Neural cell (in vitro differentiated cells): Measurements from ENCODE around the gene NUDCD3. TPM values are rescaled to one million over a fixed set of nuclear protein-coding genes. Genes with fewer than 3 reads are reported as not detected.

Experiments
- H2AFZ ChIP-seq: fragments of 200-600, 300-800 bp; sonication (generic), shearing (Covaris generic); 2 replicates; pipeline ENCODE4 v1.6.0; 2014; ENCODE audit warnings: low read depth, mild to moderate bottlenecking, antibody characterized with exemption, low read length, moderate library complexity
- H3F3A ChIP-seq: fragments of 200-600 bp; shearing (Covaris generic); 2 replicates; pipeline ENCODE4 v1.6.1; 2016; ENCODE audit warnings: mild to moderate bottlenecking, moderate library complexity, mixed read lengths, antibody characterized with exemption, low read length; ENCODE audit not compliant: insufficient read depth, poor library complexity, severe bottlenecking
- H3K27ac ChIP-seq: fragments of 200-600, 300-800 bp; sonication (generic), shearing (Covaris generic); 2 replicates; pipeline ENCODE4 v1.5.1; 2014; ENCODE audit warnings: mild to moderate bottlenecking, low read length, moderate library complexity
- H3K27me3 ChIP-seq: fragments of 300-800, 200-600 bp; sonication (generic), shearing (Covaris generic); 2 replicates; pipeline ENCODE4 v1.6.0; 2014; ENCODE audit warnings: mild to moderate bottlenecking, low read depth, low read length, moderate library complexity; ENCODE audit not compliant: insufficient read depth
- H3K36me3 ChIP-seq: fragments of 300-800, 200-600 bp; sonication (generic), shearing (Covaris generic); 2 replicates; pipeline ENCODE4 v1.5.1; 2014; ENCODE audit warnings: mild to moderate bottlenecking, antibody characterized with exemption, low read length, moderate library complexity; ENCODE audit not compliant: insufficient read depth
- H3K4me2 ChIP-seq: fragments of 300-800, 200-600 bp; sonication (generic), shearing (Covaris generic); 2 replicates; pipeline ENCODE4 v1.6.0; 2014; ENCODE audit warnings: mild to moderate bottlenecking, low read length
- H3K4me3 ChIP-seq: fragments of 300-800, 200-600 bp; sonication (generic), shearing (Covaris generic); 2 replicates; pipeline ENCODE4 v1.5.1; 2014; ENCODE audit warnings: mild to moderate bottlenecking, low read length, moderate library complexity
- H3K79me2 ChIP-seq: fragments of 200-600 bp; shearing (Covaris generic); replicated peaks from 2 replicates; pipeline ENCODE4 v1.6.0; 2014; ENCODE audit warnings: mild to moderate bottlenecking, low read length, moderate library complexity; ENCODE audit not compliant: insufficient read depth
- H3K9ac ChIP-seq: fragments of 300-800, 200-600 bp; sonication (generic), shearing (Covaris generic); 2 replicates; pipeline ENCODE4 v1.6.1; 2016; ENCODE audit warnings: mild to moderate bottlenecking, low read length, mixed read lengths
- H3K9me2 ChIP-seq: fragments of 200-600 bp; shearing (Covaris generic); 2 replicates; pipeline ENCODE4 v1.6.1; 2016; ENCODE audit warnings: mild to moderate bottlenecking, low read length, mixed read lengths; ENCODE audit not compliant: insufficient read depth
- H3K9me3 ChIP-seq: fragments of 200-600, 300-800 bp; sonication (generic), shearing (Covaris generic); 2 replicates; pipeline ENCODE4 v1.6.1; 2016; ENCODE audit warnings: mild to moderate bottlenecking, mixed run types, low read length, moderate library complexity, mixed read lengths
- H4K20me1 ChIP-seq: fragments of 200-600 bp; shearing (Covaris generic); 2 replicates; pipeline ENCODE4 v1.6.1; 2016; ENCODE audit warnings: mild to moderate bottlenecking, mixed run types; ENCODE audit not compliant: insufficient read depth
- CTCF ChIP-seq: fragments of 450-650 bp; IDR thresholded peaks from 2 replicates; pipeline ENCODE4 v1.5.1; 2014; ENCODE audit warnings: antibody characterized with exemption, mild to moderate bottlenecking, moderate library complexity; ENCODE audit not compliant: poor library complexity, severe bottlenecking
- EP300 ChIP-seq: fragments of 450-650 bp; conservative IDR thresholded peaks from 2 replicates; pipeline ENCODE4 v1.6.1; 2014; ENCODE audit warnings: antibody characterized with exemption, mild to moderate bottlenecking, moderate library complexity; ENCODE audit not compliant: poor library complexity, severe bottlenecking
- EZH2 ChIP-seq: fragments of 200-600, 300-800 bp; shearing (Covaris generic), sonication (generic); IDR thresholded peaks from 2 replicates; pipeline ENCODE4 v1.6.1; 2014; ENCODE audit warnings: antibody characterized with exemption, low read length, borderline replicate concordance, mild to moderate bottlenecking; ENCODE audit not compliant: insufficient read depth, poor library complexity, severe bottlenecking
- MXI1 ChIP-seq: fragments of 450-650 bp; conservative IDR thresholded peaks from 2 replicates; pipeline ENCODE4 v1.6.1; 2014; ENCODE audit warnings: antibody characterized with exemption, mild to moderate bottlenecking; ENCODE audit not compliant: poor library complexity, severe bottlenecking
- POLR2AphosphoS5 ChIP-seq: IDR thresholded peaks from 2 replicates; pipeline ENCODE4 v1.6.1; 2012
- RAD21 ChIP-seq: fragments of 450-650 bp; conservative IDR thresholded peaks from 2 replicates; pipeline ENCODE4 v1.6.1; 2014; ENCODE audit warnings: antibody characterized with exemption, mild to moderate bottlenecking, moderate library complexity
- REST ChIP-seq: IDR thresholded peaks from 2 replicates; pipeline ENCODE4 v1.6.1; 2012; ENCODE audit warnings: borderline replicate concordance
- SMC3 ChIP-seq: fragments of 450-650 bp; conservative IDR thresholded peaks from 2 replicates; pipeline ENCODE4 v1.6.1; 2014; ENCODE audit warnings: antibody characterized with exemption, mild to moderate bottlenecking, moderate library complexity; ENCODE audit not compliant: poor library complexity
- TAF1 ChIP-seq: IDR thresholded peaks from 2 replicates; pipeline ENCODE4 v1.6.1; 2012; ENCODE audit warnings: low read depth
- polyA plus RNA-seq: library from polyadenylated mRNA; depleted of rRNA; stranded (reverse); fragments of >200 nt; gene quantifications from 2 replicates; pipeline ENCODE4 v1.2.3, GENCODE V29; 2014

Gene NUDCD3
- polyA plus RNA-seq, 1 donor from 2014 or later, result 69.9 TPM

GRCh38 chr7:44416941-44417340 is 73.5 kb downstream of the NUDCD3 start:
- Histone ChIP-seq H3K79me2 (no peaks in the 10 kb centered on the region), H2AFZ (no peak overlapping the region), H4K20me1 (no peaks in the 10 kb centered on the region), H3K27me3 (no peaks in the 10 kb centered on the region), H3K4me3 (no peak overlapping the region), H3F3A (no peaks in the 10 kb centered on the region), H3K9ac (no peak overlapping the region), H3K36me3 (no peaks in the 10 kb centered on the region), H3K27ac (no peak overlapping the region), H3K4me2 (no peak overlapping the region), H3K9me3 (no peaks in the 10 kb centered on the region), H3K9me2 (no peaks in the 10 kb centered on the region)
- TF ChIP-seq EZH2, result no peak
- TF ChIP-seq CTCF, result no peak
- no peak for TF ChIP-seq TAF1
- TF ChIP-seq EP300, result no peak

- H4K20me1 ChIP-seq, result no peaks in the 10 kb centered on the region
These were observed 74.9 kb downstream of the NUDCD3 start for GRCh38 chr7:44415510-44415909.

More at GRCh38 chr7:44415510-44415909, 74.9 kb downstream of the NUDCD3 start:
- Histone ChIP-seq H3K79me2 (no peaks in the 10 kb centered on the region), H3K4me3 (no peak overlapping the region), H3K36me3 (no peaks in the 10 kb centered on the region), H3K9me2 (no peaks in the 10 kb centered on the region), H3F3A (no peaks in the 10 kb centered on the region), H3K9me3 (no peaks in the 10 kb centered on the region), H3K27me3 (no peaks in the 10 kb centered on the region), H2AFZ (no peak overlapping the region), H3K27ac (no peak overlapping the region), H3K4me2 (no peak overlapping the region), H3K9ac (no peak overlapping the region)
- no peak for TF ChIP-seq SMC3
- TF ChIP-seq CTCF, result no peak
- no peak for TF ChIP-seq EP300
- TF ChIP-seq RAD21, result no peak
- no peak for TF ChIP-seq POLR2AphosphoS5
- no peak for TF ChIP-seq EZH2
- no peak for TF ChIP-seq MXI1
- no peak for TF ChIP-seq REST
- no peak for TF ChIP-seq TAF1
